Neutrophil (primary cell): ENCODE results near the gene FLNC.

ENCODE experiments used
- H3K27ac ChIP-seq: fragments of 200-600 bp; sonication (generic); 2 replicates; pipeline ENCODE4 v1.5.1; 2016; ENCODE audit warnings: mild to moderate bottlenecking, moderate library complexity
- H3K27me3 ChIP-seq: fragments of 200-600 bp; sonication (generic); 2 replicates; pipeline ENCODE4 v1.6.0; 2016; ENCODE audit warnings: mild to moderate bottlenecking
- H3K36me3 ChIP-seq: fragments of 200-600 bp; sonication (generic); 2 replicates; pipeline ENCODE4 v1.5.1; 2017
- H3K4me1 ChIP-seq, 2 experiments: fragments of 200-600 bp in 1 of 2; sonication (generic) in 1 of 2; 1 replicate in 1 of 2; 2 replicates in 1 of 2; pipeline versions ENCODE4 v1.5.1 to v1.6.1; 2013 to 2016; ENCODE audit warnings: low read depth in 1 of 2, low read length in 1 of 2, mild to moderate bottlenecking in 1 of 2, moderate library complexity in 1 of 2; ENCODE audit not compliant: control insufficient read depth in 1 of 2, insufficient read depth in 1 of 2
- H3K4me3 ChIP-seq, 2 experiments: fragments of 200-600 bp in 1 of 2; sonication (generic) in 1 of 2; 1 replicate in 1 of 2; 2 replicates in 1 of 2; pipeline ENCODE4 v1.5.1; 2013 to 2016; ENCODE audit warnings: low read depth in 1 of 2, low read length in 1 of 2, mild to moderate bottlenecking in 1 of 2, moderate library complexity in 1 of 2
- H3K9me3 ChIP-seq: fragments of 200-600 bp; sonication (generic); 2 replicates; pipeline ENCODE4 v1.5.1; 2016
- CTCF ChIP-seq: fragments of 200-600 bp; sonication (generic); IDR thresholded peaks from 2 replicates; pipeline ENCODE4 v1.5.1; 2016; ENCODE audit warnings: antibody characterized with exemption

The FLNC gene

GRCh38 chr7:128829391-128830166 is 627 bp upstream of the FLNC start:
- H3K9me3 ChIP-seq, result no peaks in the 10 kb centered on the region
- H3K4me1 ChIP-seq, result peaks cover 8 to 16% of the 10 kb centered on the region in 2 experiments
- no peak overlapping the region for H3K27ac ChIP-seq
- TF ChIP-seq CTCF, result no peak
- no peaks in the 10 kb centered on the region for H3K36me3 ChIP-seq
- H3K4me3 ChIP-seq, result no peak overlapping the region
- peaks cover 81% of the 10 kb centered on the region for H3K27me3 ChIP-seq

GRCh38 chr7:128831178-128831993 is 1.2 kb downstream of the FLNC start:
- Histone ChIP-seq H3K9me3 (no peaks in the 10 kb centered on the region), H3K4me1 (peaks cover 8 to 16% of the 10 kb centered on the region in 2 experiments), H3K27me3 (peaks cover 93% of the 10 kb centered on the region), H3K4me3 (no peak overlapping the region), H3K27ac (no peak overlapping the region), H3K36me3 (no peaks in the 10 kb centered on the region)
- TF ChIP-seq CTCF, result no peak

GRCh38 chr7:128831994-128832879 is 2.0 kb downstream of the FLNC start:
- TF ChIP-seq CTCF, result no peak
- Histone ChIP-seq H3K9me3 (no peaks in the 10 kb centered on the region), H3K36me3 (no peaks in the 10 kb centered on the region), H3K27ac (no peak overlapping the region), H3K4me1 (peaks cover 8 to 16% of the 10 kb centered on the region in 2 experiments), H3K4me3 (no peak overlapping the region), H3K27me3 (peaks cover 85% of the 10 kb centered on the region)

- H3K27ac ChIP-seq, result no peak overlapping the region
- H3K4me1 ChIP-seq, result peaks cover 8 to 16% of the 10 kb centered on the region in 2 experiments
- H3K4me3 ChIP-seq, result no peak overlapping the region
Observed at GRCh38 chr7:128832880-128833147, 2.6 kb downstream of the FLNC start.

More at GRCh38 chr7:128832880-128833147, 2.6 kb downstream of the FLNC start:
- TF ChIP-seq CTCF, result no peak
- H3K36me3 ChIP-seq, result no peaks in the 10 kb centered on the region
- H3K9me3 ChIP-seq, result no peaks in the 10 kb centered on the region
- peaks cover 80% of the 10 kb centered on the region for H3K27me3 ChIP-seq
